Measurements from ENCODE around the gene RHOT2. TPM values are rescaled to one million over a fixed set of nuclear protein-coding genes. Genes with fewer than 3 reads are reported as not detected.

Gene RHOT2
- total and polyA plus RNA-seq, 9 of the 15 experiments (the other 6 are each of a cell fraction or from before 2014, with no cell fraction given) = 5.0 to 373 (median 112) TPM

DNA sequence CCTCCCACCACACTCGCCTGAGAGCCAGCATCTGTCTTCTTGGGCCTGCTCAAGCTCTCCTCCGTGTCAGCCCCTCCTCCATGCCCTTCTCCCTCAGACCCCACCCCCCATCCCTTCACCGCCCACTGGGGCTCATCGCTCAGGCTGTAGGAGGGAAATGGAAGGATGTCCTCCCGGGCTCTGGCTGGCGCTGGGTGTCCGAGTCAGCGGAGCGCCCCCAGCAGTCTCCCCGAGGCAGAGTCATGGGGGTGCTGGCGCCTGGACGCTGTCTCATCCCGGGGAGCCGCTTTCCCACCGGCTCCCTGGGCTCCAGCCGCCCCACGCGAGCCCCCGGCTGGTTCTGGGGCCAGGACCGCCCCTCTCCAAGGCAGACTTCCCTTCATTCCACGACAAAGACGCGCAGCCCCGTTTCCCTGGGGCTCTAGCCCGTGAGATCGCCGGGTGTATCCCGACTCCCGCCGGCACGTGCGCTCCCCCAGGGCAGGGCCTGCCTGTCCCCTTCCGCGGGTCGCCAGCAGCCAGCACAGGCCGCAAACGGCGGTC is 52.6 kb downstream of the RHOT2 start (continued):
- TF ChIP-seq, protein P1, sequence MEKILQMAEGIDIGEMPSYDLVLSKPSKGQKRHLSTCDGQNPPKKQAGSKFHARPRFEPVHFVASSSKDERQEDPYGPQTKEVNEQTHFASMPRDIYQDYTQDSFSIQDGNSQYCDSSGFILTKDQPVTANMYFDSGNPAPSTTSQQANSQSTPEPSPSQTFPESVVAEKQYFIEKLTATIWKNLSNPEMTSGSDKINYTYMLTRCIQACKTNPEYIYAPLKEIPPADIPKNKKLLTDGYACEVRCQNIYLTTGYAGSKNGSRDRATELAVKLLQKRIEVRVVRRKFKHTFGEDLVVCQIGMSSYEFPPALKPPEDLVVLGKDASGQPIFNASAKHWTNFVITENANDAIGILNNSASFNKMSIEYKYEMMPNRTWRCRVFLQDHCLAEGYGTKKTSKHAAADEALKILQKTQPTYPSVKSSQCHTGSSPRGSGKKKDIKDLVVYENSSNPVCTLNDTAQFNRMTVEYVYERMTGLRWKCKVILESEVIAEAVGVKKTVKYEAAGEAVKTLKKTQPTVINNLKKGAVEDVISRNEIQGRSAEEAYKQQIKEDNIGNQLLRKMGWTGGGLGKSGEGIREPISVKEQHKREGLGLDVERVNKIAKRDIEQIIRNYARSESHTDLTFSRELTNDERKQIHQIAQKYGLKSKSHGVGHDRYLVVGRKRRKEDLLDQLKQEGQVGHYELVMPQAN (IDR thresholded peaks at IDR 0.05; ENCODE audit: borderline replicate concordance) = peak; percentile 78
- no peak for TF ChIP-seq IRF2 (CRISPR knock-in tag; IDR thresholded peaks at IDR 0.05)
- TF ChIP-seq SAFB (IDR thresholded peaks at IDR 0.05; ENCODE audit: borderline replicate concordance, low read depth, low read length) = 0 out of 2 replicates have a peak, but pooled peaks have one; percentile 18
- TF ChIP-seq, protein P2, sequence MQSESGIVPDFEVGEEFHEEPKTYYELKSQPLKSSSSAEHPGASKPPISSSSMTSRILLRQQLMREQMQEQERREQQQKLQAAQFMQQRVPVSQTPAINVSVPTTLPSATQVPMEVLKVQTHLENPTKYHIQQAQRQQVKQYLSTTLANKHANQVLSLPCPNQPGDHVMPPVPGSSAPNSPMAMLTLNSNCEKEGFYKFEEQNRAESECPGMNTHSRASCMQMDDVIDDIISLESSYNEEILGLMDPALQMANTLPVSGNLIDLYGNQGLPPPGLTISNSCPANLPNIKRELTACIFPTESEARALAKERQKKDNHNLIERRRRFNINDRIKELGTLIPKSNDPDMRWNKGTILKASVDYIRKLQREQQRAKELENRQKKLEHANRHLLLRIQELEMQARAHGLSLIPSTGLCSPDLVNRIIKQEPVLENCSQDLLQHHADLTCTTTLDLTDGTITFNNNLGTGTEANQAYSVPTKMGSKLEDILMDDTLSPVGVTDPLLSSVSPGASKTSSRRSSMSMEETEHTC (IDR thresholded peaks at IDR 0.05) = no peak
- TF ChIP-seq NFE2 (IDR thresholded peaks at IDR 0.05; ENCODE audit: low read depth) = no peak
- TF ChIP-seq PTTG1 (tag; IDR thresholded peaks at IDR 0.05; ENCODE audit: low read depth) = no peak
- no peak for TF ChIP-seq SRSF3 (IDR thresholded peaks at IDR 0.05; ENCODE audit: insufficient read depth, low read length)
- no peak for TF ChIP-seq TGIF2 (CRISPR knock-in tag; IDR thresholded peaks at IDR 0.05)
- TF ChIP-seq MYBL2 (IDR thresholded peaks at IDR 0.05; ENCODE audit: low read depth) = no peak
- no peak for TF ChIP-seq MYBL2 (CRISPR knock-in tag; IDR thresholded peaks at IDR 0.05; ENCODE audit: borderline replicate concordance)
- TF ChIP-seq HCFC1 (IDR thresholded peaks at IDR 0.05; ENCODE audit: low read depth, low read length) = no peak
- no peak for TF ChIP-seq ZNF175 (CRISPR knock-in tag; IDR thresholded peaks at IDR 0.05; ENCODE audit: low read depth)
- no peak for TF ChIP-seq ILF3 (IDR thresholded peaks at IDR 0.05; ENCODE audit: borderline replicate concordance)
- no peak for TF ChIP-seq SMAD4 (CRISPR knock-in tag; conservative IDR thresholded peaks at IDR 0.05)
- no peak for TF ChIP-seq ZC3H11A (IDR thresholded peaks at IDR 0.05; ENCODE audit: low read depth, low read length)
- TF ChIP-seq RCOR1 (IDR thresholded peaks at IDR 0.05; ENCODE audit: borderline replicate concordance in 1 of 2, low read depth in 2 of 2, low read length in 2 of 2) = peak in 1 of 2 experiments; percentile 61; a peak in 1 of 4 replicates
- no peak for TF ChIP-seq NELFE (IDR thresholded peaks at IDR 0.05; ENCODE audit: insufficient read depth, insufficient read length)
- no peak for TF ChIP-seq ZNF408 (CRISPR knock-in tag; IDR thresholded peaks at IDR 0.05; ENCODE audit: low read depth)
- TF ChIP-seq TAF9B (IDR thresholded peaks at IDR 0.05; ENCODE audit: partially characterized antibody) = no peak

Data from K562 (cell line).